Measurements from ENCODE around the gene PCA3. TPM values are rescaled to one million over a fixed set of nuclear protein-coding genes. Genes with fewer than 3 reads are reported as not detected.
A peak's percentile ranks its signal among the peaks of the same experiment; 100 is the strongest.

Gene PCA3
- total RNA-seq, 2 experiments from 2014 or later: not detected

- CTCF ChIA-PET: no interaction called here
- DNase-seq (no peak), ATAC-seq (no peak)
- no peaks in the 10 kb centered on the region for H3K9me3 Mint-ChIP-seq (ENCODE audit: insufficient read depth)
- no peaks in the 10 kb centered on the region for H3K4me1 Mint-ChIP-seq (ENCODE audit: low read depth)
- peaks cover 2% of the 10 kb centered on the region for H3K27me3 Mint-ChIP-seq (ENCODE audit: low read depth)
- no peak overlapping the region for H3K4me3 Mint-ChIP-seq
- POLR2A ChIA-PET: no interaction called here
- no peak overlapping the region for H3K27ac Mint-ChIP-seq
- H3K36me3 Mint-ChIP-seq (ENCODE audit: low read depth): no peaks in the 10 kb centered on the region
These were observed 39.5 kb downstream of the PCA3 start for GRCh38 chr9:76803762-76804161.

- Mint-ChIP-seq H3K36me3 (ENCODE audit: low read depth) (no peaks in the 10 kb centered on the region), H3K27me3 (ENCODE audit: low read depth) (no peaks in the 10 kb centered on the region), H3K4me3 (no peak overlapping the region), H3K4me1 (ENCODE audit: low read depth) (no peaks in the 10 kb centered on the region), H3K9me3 (ENCODE audit: insufficient read depth) (no peaks in the 10 kb centered on the region), H3K27ac (no peak overlapping the region)
- CTCF ChIA-PET: interaction anchor here (1.9 kb wide), 1 partner anchor 179 kb away, joined by 5 read pairs; no protein-coding TSS in a partner anchor
- POLR2A ChIA-PET: no interaction called here
- ATAC-seq (no peak), DNase-seq (no peak)
These were observed 44.4 kb downstream of the PCA3 start for GRCh38 chr9:76808636-76809035.

- Mint-ChIP-seq H3K4me3 (no peak overlapping the region), H3K36me3 (ENCODE audit: low read depth) (no peaks in the 10 kb centered on the region), H3K4me1 (ENCODE audit: low read depth) (no peaks in the 10 kb centered on the region), H3K9me3 (ENCODE audit: insufficient read depth) (no peaks in the 10 kb centered on the region), H3K27me3 (ENCODE audit: low read depth) (no peaks in the 10 kb centered on the region), H3K27ac (no peak overlapping the region)
- ChIA-PET POLR2A (no interaction called here), CTCF (interaction anchor here (1.0 to 1.9 kb wide), 2 partner anchors 177 to 341 kb away, joined by 5 to 6 read pairs; no protein-coding TSS in a partner anchor)
- DNase-seq: peak; percentile 38
- peak; percentile 47 for ATAC-seq
These were observed 46.2 kb downstream of the PCA3 start for GRCh38 chr9:76810377-76810957.

GRCh38 chr9:76812591-76812990, 48.4 kb downstream of the PCA3 start:
- H3K4me1 Mint-ChIP-seq (ENCODE audit: low read depth): no peaks in the 10 kb centered on the region
- peaks cover 2% of the 10 kb centered on the region for H3K27me3 Mint-ChIP-seq (ENCODE audit: low read depth)
- no peaks in the 10 kb centered on the region for H3K36me3 Mint-ChIP-seq (ENCODE audit: low read depth)
- ChIA-PET POLR2A (no interaction called here), CTCF (interaction anchor here (2.0 kb wide), 1 partner anchor 339 kb away, joined by 6 read pairs; no protein-coding TSS in a partner anchor)
- H3K27ac Mint-ChIP-seq: no peak overlapping the region
- DNase-seq (no peak), ATAC-seq (no peak)
- H3K4me3 Mint-ChIP-seq: no peak overlapping the region
- no peaks in the 10 kb centered on the region for H3K9me3 Mint-ChIP-seq (ENCODE audit: insufficient read depth)

- POLR2A ChIA-PET: no interaction called here
- Mint-ChIP-seq H3K4me1 (ENCODE audit: low read depth) (no peaks in the 10 kb centered on the region), H3K36me3 (ENCODE audit: low read depth) (no peaks in the 10 kb centered on the region), H3K9me3 (ENCODE audit: insufficient read depth) (no peaks in the 10 kb centered on the region), H3K27me3 (ENCODE audit: low read depth) (peaks cover 2% of the 10 kb centered on the region), H3K4me3 (no peak overlapping the region), H3K27ac (no peak overlapping the region)
- ATAC-seq (no peak), DNase-seq (no peak)
- CTCF ChIA-PET: no interaction called here
These were observed 53.3 kb downstream of the PCA3 start for GRCh38 chr9:76817489-76817888.

- Mint-ChIP-seq H3K27me3 (ENCODE audit: low read depth) (peaks cover 2% of the 10 kb centered on the region), H3K9me3 (ENCODE audit: insufficient read depth) (no peaks in the 10 kb centered on the region), H3K4me3 (no peak overlapping the region), H3K36me3 (ENCODE audit: low read depth) (no peaks in the 10 kb centered on the region), H3K27ac (no peak overlapping the region), H3K4me1 (ENCODE audit: low read depth) (no peaks in the 10 kb centered on the region)
- ChIA-PET CTCF (no interaction called here), POLR2A (no interaction called here)
- ATAC-seq (no peak), DNase-seq (no peak)
These were observed 54.0 kb downstream of the PCA3 start for GRCh38 chr9:76818271-76818670.

- no peaks in the 10 kb centered on the region for H3K36me3 Mint-ChIP-seq (ENCODE audit: low read depth)
- peaks cover 2% of the 10 kb centered on the region for H3K27me3 Mint-ChIP-seq (ENCODE audit: low read depth)
- POLR2A ChIA-PET: no interaction called here
- H3K4me1 Mint-ChIP-seq (ENCODE audit: low read depth): no peaks in the 10 kb centered on the region
- no peak for ATAC-seq
- H3K4me3 Mint-ChIP-seq: no peak overlapping the region
- no peaks in the 10 kb centered on the region for H3K9me3 Mint-ChIP-seq (ENCODE audit: insufficient read depth)
- DNase-seq: no peak
- no peak overlapping the region for H3K27ac Mint-ChIP-seq
- CTCF ChIA-PET: interaction anchor here (1.1 kb wide), 1 partner anchor 46 kb away, joined by 3 read pairs; no protein-coding TSS in a partner anchor
These were observed 56.2 kb downstream of the PCA3 start for GRCh38 chr9:76820431-76820830.

- H3K4me3 Mint-ChIP-seq: no peak overlapping the region
- DNase-seq: no peak
- H3K27ac Mint-ChIP-seq: no peak overlapping the region
- peaks cover 4% of the 10 kb centered on the region for H3K27me3 Mint-ChIP-seq (ENCODE audit: low read depth)
- no peaks in the 10 kb centered on the region for H3K4me1 Mint-ChIP-seq (ENCODE audit: low read depth)
- CTCF ChIA-PET: no interaction called here
- H3K36me3 Mint-ChIP-seq (ENCODE audit: low read depth): no peaks in the 10 kb centered on the region
- H3K9me3 Mint-ChIP-seq (ENCODE audit: insufficient read depth): no peaks in the 10 kb centered on the region
- POLR2A ChIA-PET: no interaction called here
- no peak for ATAC-seq
These were observed 63.2 kb downstream of the PCA3 start for GRCh38 chr9:76827296-76828080.

GRCh38 chr9:76828447-76828846, 64.2 kb downstream of the PCA3 start:
- Mint-ChIP-seq H3K4me3 (no peak overlapping the region), H3K4me1 (ENCODE audit: low read depth) (no peaks in the 10 kb centered on the region), H3K27ac (no peak overlapping the region), H3K27me3 (ENCODE audit: low read depth) (peaks cover 4% of the 10 kb centered on the region), H3K36me3 (ENCODE audit: low read depth) (no peaks in the 10 kb centered on the region), H3K9me3 (ENCODE audit: insufficient read depth) (no peaks in the 10 kb centered on the region)
- ChIA-PET CTCF (no interaction called here), POLR2A (no interaction called here)
- ATAC-seq (no peak), DNase-seq (no peak)

- ATAC-seq: no peak
- DNase-seq: no peak
- H3K27me3 Mint-ChIP-seq (ENCODE audit: low read depth): peaks cover 3% of the 10 kb centered on the region
- ChIA-PET POLR2A (no interaction called here), CTCF (no interaction called here)
- H3K27ac Mint-ChIP-seq: no peak overlapping the region
- H3K4me1 Mint-ChIP-seq (ENCODE audit: low read depth): no peaks in the 10 kb centered on the region
- no peaks in the 10 kb centered on the region for H3K36me3 Mint-ChIP-seq (ENCODE audit: low read depth)
- H3K9me3 Mint-ChIP-seq (ENCODE audit: insufficient read depth): no peaks in the 10 kb centered on the region
- no peak overlapping the region for H3K4me3 Mint-ChIP-seq
These were observed 71.5 kb downstream of the PCA3 start for GRCh38 chr9:76835571-76836283.
